HG02588 (cell line): Measurements from ENCODE around the gene SSH2.

Experiments used
- ATAC-seq: cut with Tn5 transposase; IDR thresholded peaks from one replicate; pipeline ENCODE4 v1.9.1; 2021; ENCODE audit warnings: mild to moderate bottlenecking, moderate library complexity; ENCODE audit not compliant: unreplicated experiment

Gene SSH2

GRCh38 chr17:29616300-29617048 is 313.6 kb downstream of the SSH2 start:
- no peak for ATAC-seq

- peak; percentile 57 for ATAC-seq
Measured at GRCh38 chr17:29615492-29616299, 314.3 kb downstream of the SSH2 start.

GRCh38 chr17:29615048-29615385 is 315.0 kb downstream of the SSH2 start:
- no peak for ATAC-seq

- ATAC-seq, result no peak
Measured at GRCh38 chr17:29614349-29615047, 315.5 kb downstream of the SSH2 start.

- ATAC-seq, result no peak
Measured at GRCh38 chr17:29613856-29614255, 316.2 kb downstream of the SSH2 start.

DNA sequence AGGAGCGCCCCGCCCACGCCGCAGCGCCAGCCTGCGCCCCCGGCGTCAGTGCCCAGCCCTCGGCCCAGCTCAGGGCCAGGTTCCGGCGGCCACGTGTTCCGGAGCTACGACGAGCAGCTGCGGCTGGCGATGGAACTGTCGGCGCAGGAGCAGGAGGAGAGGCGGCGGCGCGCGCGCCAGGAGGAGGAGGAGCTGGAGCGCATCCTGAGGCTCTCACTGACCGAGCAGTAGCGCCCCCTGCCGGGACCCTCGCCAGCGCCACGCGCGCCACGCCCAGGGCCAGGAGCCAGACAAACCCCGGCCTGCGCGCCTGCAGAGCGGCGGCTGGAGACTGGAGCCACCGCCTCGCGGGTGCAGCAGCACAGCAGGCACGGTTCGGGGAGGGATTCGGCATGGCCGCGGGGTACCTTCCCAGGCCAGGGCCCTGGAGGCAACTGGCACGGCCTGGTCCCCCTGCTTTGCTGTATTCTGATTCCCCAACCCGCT is 316.6 kb downstream of the SSH2 start:
- ATAC-seq, result no peak

DNA sequence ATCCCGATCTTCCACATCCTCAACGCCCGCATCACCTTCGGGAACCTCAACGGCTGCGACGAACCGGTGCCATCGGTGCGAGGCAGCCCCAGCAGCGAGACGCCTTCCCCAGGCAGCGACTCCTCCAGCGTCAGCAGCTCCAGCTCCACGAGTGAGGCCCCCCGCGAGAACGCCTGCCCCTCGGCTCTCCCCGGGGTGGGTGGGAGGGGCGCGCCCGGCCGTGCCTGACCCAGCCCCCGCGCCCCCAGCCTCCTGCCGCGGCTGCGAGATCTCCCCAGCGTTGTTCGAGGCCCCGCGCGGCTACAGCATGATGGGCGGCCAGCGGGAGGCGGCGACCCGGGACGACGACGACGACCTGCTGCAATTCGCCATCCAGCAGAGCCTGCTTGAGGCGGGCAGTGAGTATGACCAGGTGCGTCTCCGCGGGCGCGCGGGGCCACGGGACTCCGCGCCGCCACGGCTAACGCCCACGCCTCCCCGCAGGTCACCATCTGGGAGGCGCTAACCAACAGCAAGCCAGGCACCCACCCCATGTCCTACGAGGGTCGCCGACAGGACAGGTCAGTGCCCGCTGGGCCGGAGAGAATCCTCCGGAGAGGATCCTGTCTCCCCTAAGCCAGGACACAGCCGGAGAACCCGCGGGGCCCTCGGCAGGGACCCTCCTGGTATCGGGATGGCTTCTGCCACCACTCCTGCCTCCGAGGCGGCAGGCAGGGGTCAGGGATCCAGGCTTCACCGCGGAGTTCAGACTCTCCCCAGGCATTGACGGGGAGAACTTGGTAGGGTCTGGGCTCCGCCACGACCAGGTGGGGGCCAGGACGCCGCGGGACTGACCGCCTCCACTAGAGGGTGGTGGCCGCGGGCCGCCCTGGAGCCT is 317.4 kb downstream of the SSH2 start:
- ATAC-seq, result no peak

DNA sequence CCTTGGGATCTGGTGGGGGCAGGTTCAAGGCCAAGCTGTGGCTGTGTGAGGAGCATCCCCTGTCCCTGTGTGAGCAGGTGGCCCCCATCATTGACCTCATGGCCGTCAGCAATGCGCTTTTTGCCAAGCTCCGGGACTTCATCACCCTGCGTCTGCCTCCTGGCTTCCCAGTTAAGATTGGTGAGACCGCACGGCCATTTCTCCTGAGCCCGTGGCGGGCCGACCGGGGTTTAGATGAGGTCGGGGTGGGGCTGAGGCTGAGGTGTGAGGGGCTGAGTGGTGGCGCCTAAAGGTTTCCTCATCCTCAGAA is 318.0 kb downstream of the SSH2 start:
- ATAC-seq, result no peak

GRCh38 chr17:29611351-29612093 is 318.5 kb downstream of the SSH2 start:
- ATAC-seq, result no peak

DNA sequence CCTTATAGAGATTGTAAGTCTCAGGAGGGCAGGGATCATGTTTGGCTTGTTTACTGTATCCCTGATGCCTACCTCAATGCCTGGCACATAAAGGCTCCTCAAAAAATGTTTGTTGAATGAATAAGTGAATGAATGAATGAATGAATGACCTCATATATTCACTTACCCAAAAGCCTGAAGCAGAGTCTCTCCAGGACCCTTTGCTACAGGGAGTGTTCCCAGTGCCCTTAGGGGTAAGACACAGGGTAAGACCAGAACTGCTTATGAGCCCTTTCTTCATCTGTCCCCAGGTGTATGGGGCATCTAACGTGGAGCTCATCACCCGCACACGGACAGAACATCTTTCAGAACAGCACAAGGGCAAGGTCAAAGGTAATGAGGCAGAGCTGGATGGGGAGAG is 319.6 kb downstream of the SSH2 start:
- no peak for ATAC-seq

- no peak for ATAC-seq
Measured at GRCh38 chr17:29608986-29609385, 321.0 kb downstream of the SSH2 start.

GRCh38 chr17:29607557-29608195 is 322.4 kb downstream of the SSH2 start:
- ATAC-seq, result no peak

GRCh38 chr17:29603109-29603674 is 326.8 kb downstream of the SSH2 start:
- ATAC-seq, result no peak

DNA sequence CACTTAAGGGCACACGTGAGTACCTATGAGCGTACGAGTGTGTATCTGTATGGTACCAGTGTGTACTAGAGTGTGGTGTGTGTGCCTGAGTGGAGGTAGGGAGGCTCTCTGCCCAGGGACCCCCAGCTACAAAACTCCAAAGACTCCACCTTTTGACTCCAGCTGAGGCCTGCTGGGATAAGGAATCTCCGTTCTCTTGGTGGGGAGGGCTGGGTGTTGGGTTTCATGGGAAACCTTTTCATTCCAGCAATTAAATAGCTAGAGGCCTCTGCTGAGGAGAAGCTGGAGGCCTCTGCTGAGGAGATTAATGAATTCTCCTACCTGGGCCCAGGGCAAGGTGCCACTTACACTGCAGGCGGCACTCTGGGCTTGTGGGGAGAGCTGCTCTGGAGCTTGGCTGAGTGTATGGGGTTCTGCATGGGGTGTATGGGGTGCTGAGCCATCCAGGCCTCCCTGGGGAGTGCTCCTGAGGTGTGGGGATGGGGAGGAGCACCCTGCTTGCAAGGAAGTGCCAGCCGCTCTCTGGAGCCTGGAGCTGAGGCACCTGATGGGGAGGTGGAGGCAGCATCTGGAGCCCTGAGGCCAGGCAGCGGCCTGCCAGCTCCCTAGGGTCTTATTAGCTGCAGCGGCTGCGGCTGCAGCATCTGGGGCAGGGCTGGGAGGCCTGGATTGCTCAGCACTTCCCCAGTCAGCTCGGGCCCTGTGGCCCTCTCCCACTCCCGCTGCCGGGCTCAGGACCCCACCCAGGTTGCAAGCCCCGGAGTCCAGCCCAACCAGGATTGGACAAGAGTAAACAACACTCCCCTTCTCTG is 332.5 kb downstream of the SSH2 start:
- no peak for ATAC-seq

- ATAC-seq, result no peak
Measured at GRCh38 chr17:29596811-29597210, 333.2 kb downstream of the SSH2 start.

DNA sequence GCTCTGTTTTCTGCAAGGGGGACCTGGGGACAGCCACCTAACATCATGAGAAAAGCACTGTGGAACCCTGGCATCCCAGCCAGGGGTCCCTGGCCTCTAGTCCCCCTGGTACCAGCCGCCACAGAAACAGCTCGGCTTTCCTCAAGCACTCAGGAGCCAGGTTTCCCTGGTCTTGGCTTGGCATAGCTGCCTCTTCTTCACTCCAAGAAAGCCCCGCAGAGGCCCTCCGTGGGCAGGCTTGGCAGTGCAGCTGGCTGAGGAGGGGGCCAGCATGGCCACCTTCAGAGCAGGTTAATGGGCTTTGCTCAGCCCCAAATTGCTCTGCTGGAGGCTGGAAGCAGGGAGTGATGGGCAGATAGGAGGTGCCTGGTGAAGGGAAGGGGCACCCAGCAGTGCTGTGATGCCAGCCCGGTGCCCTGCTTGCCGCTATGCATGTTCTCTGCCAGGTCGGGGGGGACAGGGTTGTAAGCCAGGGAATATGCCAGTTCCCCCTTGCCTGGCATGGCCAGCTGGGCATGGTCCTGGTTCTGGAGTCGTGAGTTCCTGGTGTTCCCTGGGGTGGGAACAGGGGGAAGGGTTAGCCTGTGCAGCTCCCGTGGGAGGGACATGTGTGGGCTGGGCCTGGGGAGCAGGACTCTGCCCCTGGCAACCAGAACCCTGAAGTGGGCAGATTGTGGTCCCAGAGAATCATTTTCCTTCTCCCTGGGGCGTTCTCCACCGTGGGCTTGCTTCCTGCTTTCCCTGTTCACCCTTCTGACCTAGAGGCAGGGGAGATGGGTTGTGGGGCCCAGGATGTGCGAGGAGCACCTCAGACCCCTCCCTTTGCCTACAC is 333.9 kb downstream of the SSH2 start:
- ATAC-seq, result no peak

DNA sequence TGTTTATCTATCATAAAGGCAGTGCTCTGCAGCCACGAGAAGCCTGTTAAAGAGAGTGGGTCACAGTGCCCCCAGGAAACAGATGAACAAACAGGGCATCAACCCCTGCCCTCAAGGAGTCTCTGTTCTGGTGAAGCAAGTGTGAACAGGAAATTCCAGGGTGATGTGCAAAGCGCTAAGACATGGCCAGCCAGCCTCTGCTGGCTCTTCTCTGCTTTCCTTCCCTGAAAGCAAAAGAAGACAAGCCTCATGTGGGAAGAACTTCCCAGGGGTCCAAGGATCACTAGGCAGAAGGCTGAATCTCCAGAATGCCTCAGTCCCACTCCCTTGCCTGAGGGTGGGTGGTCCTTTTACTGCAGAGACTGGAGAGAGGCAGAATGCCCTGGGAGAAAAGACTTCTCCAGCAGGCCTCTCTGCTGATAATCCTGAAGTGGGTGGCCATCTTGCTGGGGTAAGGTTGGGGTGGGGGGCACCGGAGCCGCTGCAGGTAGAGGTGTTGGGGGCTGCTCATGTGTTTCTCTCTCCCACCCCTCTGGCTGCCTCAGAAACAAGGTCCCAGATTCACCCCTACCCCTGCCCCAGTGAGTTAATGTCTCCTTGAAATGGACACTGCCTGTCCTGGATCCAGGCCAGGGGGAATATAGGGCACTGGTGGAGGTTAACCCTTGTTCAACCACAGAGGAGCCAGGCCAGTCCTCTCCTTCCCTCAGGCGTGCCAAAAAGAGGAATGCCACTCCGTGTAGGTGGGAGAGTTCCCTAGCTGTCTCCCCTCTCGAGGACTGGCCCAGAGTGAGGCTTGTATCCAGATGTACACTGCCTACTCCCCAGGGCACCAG is 334.7 kb downstream of the SSH2 start:
- no peak for ATAC-seq
